HG02885 (cell line): ENCODE results near the gene CHST2.

Experiments
- ATAC-seq: cut with Tn5 transposase; IDR thresholded peaks from one replicate; pipeline ENCODE4 v1.9.1; 2021; ENCODE audit warnings: mild to moderate bottlenecking; ENCODE audit not compliant: unreplicated experiment, poor library complexity

Gene CHST2

DNA sequence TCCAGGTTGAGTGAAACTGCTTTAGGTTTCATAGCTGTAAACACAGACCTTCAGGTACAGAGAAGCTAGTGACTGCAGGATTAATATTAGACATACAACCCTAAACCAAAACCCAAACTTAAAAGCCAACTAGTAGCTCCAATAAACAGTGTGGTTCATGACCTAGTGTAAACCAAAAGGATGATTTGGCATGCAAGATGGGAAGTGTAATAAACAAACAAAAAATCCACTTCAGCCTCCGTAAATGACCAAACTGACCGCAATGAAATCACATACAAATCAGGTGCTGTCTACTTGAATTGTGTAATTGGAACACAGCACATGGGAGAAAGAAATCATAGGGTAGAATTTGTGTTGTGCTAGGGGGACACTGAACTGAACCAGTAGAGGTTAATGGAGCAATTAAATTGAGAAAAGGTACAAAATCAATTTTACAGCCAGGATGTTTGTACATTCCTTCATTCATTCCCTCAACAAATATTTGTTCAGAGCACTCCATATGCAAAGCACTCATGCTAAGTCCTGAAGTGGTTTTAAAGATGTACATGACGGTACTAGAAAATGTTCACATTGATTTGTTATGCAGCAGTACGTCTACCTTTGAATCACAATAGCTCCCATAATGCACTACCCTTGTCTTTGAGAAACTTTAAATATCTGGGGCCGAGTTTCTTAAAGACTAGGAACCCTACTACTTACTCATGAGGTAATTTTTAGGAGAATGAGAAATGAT is 21.4 kb upstream of the CHST2 start:
- ATAC-seq: no peak

GRCh38 chr3:143099210-143099609 is 20.4 kb upstream of the CHST2 start:
- no peak for ATAC-seq

DNA sequence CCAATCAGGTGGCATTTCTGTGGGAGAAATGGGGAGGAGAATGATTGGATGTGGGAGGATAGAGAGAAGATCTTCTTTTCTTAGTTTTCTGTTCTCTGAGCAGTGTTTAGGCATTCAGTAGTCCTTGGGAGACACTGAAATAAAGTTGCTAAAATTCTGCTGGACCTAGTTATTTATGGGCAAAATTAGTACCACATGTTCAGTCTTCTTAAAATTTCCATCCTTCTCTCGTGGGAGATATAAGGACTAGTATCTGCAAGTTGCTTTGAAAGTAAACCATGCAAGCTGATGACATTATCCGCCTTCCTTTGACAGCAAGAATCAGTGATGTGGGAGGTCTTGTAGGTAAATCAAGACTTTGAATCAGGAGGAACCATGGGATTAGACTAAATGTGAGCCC is 19.9 kb upstream of the CHST2 start:
- ATAC-seq: no peak

DNA sequence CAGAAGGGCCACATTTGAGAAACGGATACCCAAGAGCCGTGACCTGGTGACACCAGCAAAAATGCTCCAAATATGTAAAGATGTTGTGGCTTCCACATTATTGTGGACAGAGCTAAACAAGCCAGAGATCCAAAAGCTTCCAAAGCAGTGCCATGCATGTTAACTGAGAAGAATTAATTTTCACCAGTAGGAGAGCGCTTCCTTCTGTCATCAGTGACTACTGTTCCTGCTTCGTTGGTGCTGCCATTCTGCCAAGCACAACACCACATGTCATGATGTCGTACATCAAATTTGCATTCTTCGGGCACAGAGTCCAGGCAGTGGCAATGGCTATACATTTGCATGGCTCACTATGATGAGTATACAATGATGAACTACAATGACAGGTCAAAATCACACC is 19.1 kb upstream of the CHST2 start:
- ATAC-seq: no peak

DNA sequence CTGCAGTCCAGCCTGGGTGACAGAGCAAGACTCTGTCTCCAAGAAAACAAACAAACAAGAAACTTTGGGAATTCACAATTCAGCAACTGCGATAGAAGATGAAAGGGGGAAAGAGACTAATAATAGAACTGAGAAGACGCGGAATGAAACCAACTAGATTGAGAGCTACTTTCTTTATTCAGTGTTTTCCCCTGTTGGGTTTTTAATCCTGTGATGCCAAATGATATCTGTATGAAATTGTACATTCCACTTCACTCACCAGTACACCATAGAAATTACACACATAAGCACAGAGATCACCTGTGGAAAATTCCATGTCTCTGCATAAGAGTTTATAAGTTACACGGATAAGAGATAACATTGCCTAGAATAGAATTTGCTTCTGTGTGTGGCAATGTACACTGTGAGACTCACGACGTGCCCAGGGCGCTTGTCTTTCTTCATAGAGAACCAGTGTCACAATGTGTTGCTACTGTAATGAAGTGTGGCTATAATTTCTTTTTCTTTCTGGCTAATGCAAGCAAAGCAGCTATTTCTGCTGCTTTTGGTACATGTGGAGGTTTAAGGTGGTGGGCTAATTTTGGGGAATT is 17.7 kb upstream of the CHST2 start:
- no peak for ATAC-seq

GRCh38 chr3:143103652-143104051 is 15.9 kb upstream of the CHST2 start:
- ATAC-seq: no peak

DNA sequence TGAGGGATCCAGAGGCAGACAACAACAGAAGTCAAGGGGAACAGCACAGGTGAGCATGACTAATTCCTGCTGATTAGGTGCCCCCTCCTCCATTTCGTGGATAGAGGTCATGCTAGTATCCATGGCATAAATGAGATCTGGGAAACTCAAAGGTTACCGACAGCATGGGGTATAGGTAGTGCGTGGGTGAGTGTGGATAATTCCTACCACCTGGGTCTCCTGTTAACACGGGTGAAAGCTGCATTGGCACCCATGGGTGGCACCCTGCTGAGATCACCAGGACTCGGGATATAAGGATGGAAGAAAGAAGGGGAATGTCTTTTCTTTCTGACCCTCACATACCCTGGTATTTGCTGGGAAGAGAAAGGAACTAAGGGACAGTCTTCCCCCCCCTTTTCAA is 14.4 kb upstream of the CHST2 start:
- ATAC-seq: no peak

GRCh38 chr3:143109861-143110260 is 9.7 kb upstream of the CHST2 start:
- no peak for ATAC-seq

DNA sequence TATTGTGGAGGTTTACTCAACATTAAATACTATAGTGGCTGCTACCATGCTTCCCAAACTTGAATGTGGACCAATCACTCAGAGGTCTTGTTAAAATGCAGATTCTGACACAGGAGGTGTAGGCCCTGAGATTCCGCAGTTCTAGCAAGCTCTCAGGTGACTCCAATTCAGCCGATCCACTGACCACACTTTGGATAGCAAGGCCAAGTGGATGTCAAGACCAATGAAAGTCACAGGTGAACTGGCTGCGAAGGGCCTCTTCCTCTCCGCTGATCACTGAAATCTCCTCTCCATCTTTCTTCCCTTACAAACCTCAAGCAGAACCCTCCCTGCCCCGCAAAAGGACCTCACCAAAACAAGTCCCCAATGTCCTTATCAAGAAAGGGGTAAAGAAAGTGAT is 9.2 kb upstream of the CHST2 start:
- ATAC-seq: no peak

DNA sequence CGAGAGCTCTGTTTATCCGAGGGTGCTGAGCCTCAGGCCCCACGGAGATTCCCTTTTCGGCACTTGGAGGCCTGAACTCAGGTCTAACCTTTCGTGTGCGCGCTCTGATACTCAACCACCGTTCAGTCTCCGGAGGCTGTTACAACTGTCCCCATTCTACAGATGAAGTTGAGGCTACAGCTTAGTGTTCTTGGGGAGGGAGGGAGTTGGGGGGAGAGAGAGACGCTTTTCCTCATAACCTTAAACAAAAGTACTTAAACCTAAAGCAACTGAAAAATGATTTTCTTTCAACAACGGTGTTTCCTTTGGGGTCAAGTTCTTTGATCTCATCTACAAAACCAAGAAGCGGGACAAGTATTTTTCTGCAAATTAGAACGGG is 952 bp upstream of the CHST2 start:
- no peak for ATAC-seq

DNA sequence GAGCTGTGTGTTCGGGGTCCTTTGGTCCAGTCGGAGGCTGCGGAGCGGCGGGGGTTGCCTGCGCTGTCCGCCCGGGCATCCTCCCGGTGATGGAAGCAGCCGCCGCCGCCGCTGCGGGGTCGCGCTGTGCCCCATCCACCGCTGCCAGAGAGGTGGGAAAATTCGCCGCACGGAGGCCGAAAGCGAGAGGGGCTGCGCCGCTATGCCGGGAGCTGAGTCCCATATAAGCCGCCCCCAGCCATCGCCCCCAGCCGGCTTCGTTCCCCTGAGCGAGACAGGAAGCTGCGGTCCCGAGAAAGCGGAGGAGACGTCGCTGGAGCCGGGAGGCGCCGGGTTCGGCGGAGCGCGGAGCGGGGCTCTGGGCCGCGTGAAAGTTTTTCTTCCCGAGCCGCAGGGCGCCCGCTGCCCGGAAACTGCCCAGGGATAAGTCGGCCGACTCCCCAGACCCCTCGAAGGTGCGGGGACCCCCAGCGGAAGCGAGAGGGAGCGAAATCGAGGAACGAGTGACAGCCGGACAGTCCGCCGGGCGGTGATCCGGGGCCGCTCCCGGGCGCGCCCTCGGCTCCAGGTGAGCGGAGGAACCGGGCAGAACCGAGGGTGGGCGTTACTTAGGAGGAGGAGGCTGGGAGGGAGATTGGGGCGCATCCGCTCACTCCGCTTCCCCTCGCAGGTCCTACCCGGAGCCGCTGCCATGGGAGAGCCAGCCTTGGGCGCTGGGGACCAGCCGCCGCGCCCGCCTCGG is 574 bp downstream of the CHST2 start:
- peak; percentile 4 for ATAC-seq

DNA sequence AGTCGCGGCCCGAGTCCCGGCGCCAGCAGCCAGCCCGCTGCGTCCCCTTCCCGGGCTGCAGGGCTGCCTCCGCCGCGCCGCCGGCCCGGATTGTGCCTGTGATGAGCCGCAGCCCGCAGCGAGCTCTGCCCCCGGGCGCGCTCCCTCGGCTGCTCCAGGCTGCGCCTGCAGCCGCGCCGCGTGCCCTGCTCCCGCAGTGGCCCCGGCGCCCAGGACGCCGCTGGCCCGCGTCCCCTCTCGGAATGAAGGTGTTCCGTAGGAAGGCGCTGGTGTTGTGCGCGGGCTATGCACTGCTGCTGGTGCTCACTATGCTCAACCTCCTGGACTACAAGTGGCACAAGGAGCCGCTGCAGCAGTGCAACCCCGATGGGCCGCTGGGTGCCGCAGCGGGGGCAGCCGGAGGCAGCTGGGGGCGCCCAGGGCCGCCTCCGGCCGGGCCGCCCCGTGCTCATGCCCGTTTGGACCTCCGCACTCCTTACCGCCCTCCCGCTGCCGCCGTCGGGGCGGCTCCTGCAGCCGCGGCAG is 1.2 kb downstream of the CHST2 start:
- ATAC-seq: peak; percentile 34

DNA sequence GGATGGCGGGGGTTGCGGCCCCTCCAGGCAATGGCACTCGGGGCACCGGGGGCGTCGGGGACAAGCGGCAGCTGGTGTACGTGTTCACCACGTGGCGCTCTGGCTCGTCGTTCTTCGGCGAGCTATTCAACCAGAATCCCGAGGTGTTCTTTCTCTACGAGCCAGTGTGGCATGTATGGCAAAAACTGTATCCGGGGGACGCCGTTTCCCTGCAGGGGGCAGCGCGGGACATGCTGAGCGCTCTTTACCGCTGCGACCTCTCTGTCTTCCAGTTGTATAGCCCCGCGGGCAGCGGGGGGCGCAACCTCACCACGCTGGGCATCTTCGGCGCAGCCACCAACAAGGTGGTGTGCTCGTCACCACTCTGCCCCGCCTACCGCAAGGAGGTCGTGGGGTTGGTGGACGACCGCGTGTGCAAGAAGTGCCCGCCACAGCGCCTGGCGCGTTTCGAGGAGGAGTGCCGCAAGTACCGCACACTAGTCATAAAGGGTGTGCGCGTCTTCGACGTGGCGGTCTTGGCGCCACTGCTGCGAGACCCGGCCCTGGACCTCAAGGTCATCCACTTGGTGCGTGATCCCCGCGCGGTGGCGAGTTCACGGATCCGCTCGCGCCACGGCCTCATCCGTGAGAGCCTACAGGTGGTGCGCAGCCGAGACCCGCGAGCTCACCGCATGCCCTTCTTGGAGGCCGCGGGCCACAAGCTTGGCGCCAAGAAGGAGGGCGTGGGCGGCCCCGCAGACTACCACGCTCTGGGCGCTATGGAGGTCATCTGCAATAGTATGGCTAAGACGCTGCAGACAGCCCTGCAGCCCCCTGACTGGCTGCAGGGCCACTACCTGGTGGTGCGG is 1.9 kb downstream of the CHST2 start:
- no peak for ATAC-seq

DNA sequence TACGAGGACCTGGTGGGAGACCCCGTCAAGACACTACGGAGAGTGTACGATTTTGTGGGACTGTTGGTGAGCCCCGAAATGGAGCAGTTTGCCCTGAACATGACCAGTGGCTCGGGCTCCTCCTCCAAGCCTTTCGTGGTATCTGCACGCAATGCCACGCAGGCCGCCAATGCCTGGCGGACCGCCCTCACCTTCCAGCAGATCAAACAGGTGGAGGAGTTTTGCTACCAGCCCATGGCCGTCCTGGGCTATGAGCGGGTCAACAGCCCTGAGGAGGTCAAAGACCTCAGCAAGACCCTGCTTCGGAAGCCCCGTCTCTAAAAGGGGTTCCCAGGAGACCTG is 2.5 kb downstream of the CHST2 start:
- no peak for ATAC-seq

GRCh38 chr3:143122608-143123352 is 3.2 kb downstream of the CHST2 start:
- ATAC-seq: no peak

GRCh38 chr3:143123353-143123984 is 3.9 kb downstream of the CHST2 start:
- peak; percentile 39 for ATAC-seq

GRCh38 chr3:143124601-143125520 is 5.3 kb downstream of the CHST2 start:
- no peak for ATAC-seq

GRCh38 chr3:143127801-143128200 is 8.2 kb downstream of the CHST2 start:
- no peak for ATAC-seq
